ENCODE results near the gene MLXIP. TPM values are rescaled to one million over a fixed set of nuclear protein-coding genes. Genes with fewer than 3 reads are reported as not detected.
A peak's percentile ranks its signal among the peaks of the same experiment; 100 is the strongest.

The MLXIP gene
- polyA plus RNA-seq, 1 donor from 2014 or later, result 17.5 TPM

DNA sequence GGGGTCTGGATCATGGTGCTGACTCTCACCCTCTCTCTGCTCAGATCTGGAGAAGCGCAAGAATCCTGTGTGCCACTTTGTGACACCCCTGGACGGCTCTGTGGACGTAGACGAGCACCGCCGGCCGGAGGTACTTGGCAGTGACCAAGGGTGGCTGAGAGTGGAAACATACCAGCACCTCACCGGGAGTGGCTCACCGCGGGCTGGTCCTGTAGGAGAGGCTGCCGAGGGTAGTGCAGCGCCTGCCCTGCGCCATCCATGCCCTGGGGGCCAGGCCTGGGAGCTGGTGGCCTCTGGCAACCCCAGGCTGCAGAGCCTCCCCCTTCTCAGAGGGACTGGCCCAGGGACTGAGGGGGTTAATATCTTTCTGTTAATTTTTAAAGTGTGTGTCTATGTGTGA is 49.3 kb downstream of the MLXIP start:
- no peaks in the 10 kb centered on the region for H3K9me3 Mint-ChIP-seq
- no peak overlapping the region for H3K4me3 Mint-ChIP-seq
- H3K4me1 Mint-ChIP-seq, result peaks cover 3 to 15% (median 7%) of the 10 kb centered on the region in 3 donors
- no peaks in the 10 kb centered on the region for H3K27me3 Mint-ChIP-seq
- no peak overlapping the region for H3K27ac Mint-ChIP-seq
- H3K36me3 Mint-ChIP-seq, result no peaks in the 10 kb centered on the region

DNA sequence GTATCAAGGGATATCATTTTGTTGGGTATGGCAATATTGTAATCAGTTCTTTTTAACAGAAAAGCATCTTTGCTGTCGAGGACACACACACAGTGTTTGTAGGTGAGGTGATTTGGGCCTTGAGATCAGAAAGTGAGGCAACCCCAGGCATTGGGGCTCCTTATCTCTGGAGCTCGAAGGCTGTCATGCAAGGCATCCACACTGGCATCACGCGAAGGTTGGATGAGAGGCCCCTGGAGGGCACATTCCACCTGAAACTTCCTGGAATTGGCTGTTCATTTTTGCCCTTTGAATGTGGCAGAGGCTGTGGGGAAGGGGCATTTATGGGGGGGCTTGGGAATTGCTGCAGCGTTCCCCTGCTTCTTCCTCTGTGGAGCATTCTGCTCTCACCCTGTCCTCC is 49.9 kb downstream of the MLXIP start:
- no peaks in the 10 kb centered on the region for H3K27me3 Mint-ChIP-seq

DNA sequence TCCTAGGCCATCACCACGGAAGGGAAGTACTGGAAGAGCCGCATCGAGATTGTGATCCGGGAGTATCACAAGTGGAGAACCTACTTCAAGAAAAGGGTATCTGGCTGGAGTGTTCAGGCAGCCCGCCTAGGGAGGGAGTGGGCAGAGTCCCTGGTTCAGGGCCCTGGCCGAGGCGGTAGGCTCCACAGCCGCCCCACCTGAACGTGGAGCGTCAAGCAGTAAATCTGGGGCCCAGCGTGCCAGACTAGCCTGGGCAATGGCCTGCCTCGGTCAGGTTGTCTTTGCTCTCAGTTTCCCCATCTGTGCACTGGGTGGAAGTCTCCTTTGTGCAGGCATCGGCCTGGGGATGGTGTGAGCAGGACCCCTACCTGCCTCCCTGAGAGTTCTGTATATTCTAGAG is 50.6 kb downstream of the MLXIP start:
- Mint-ChIP-seq H3K9me3 (no peaks in the 10 kb centered on the region), H3K4me1 (peaks cover 0 to 6% (median 0%) of the 10 kb centered on the region in 3 donors), H3K27me3 (no peaks in the 10 kb centered on the region), H3K36me3 (no peaks in the 10 kb centered on the region), H3K4me3 (no peak overlapping the region), H3K27ac (no peak overlapping the region)

More for the DNA sequence above, 49.9 kb downstream of the MLXIP start:
- Mint-ChIP-seq H3K9me3 (no peaks in the 10 kb centered on the region), H3K27ac (no peak overlapping the region), H3K36me3 (no peaks in the 10 kb centered on the region), H3K4me1 (peaks cover 0 to 9% (median 1%) of the 10 kb centered on the region in 3 donors), H3K4me3 (no peak overlapping the region)

DNA sequence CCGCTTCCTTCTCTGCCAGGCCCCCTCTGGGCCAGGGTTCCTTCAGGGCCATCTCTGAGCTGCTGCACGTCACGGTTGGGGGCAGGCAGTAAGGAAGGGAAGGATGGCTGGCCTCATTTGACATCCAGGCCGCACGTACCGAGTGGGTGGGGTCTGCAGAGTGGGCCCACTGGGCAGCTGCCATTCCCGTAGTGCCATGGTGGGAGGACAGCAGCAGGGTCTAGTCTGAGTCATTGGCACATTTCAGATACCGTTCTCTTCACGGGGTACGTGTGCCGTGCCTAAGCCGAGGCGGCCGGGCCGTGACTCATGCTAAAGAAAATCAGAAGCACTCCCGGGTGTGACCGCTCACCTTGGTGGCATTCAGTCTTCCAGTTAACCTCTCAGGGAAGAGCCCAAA is 51.6 kb downstream of the MLXIP start:
- Mint-ChIP-seq H3K27me3 (no peaks in the 10 kb centered on the region), H3K4me3 (no peak overlapping the region), H3K4me1 (peaks cover 0 to 6% (median 0%) of the 10 kb centered on the region in 3 donors), H3K9me3 (no peaks in the 10 kb centered on the region), H3K27ac (no peak overlapping the region), H3K36me3 (no peaks in the 10 kb centered on the region)

GRCh38 chr12:122133192-122133950 is 54.8 kb downstream of the MLXIP start:
- peaks cover 0 to under 1% (median 0%) of the 10 kb centered on the region in 3 donors for H3K4me1 Mint-ChIP-seq
- H3K4me3 Mint-ChIP-seq, result no peak overlapping the region
- no peaks in the 10 kb centered on the region for H3K36me3 Mint-ChIP-seq
- no peaks in the 10 kb centered on the region for H3K9me3 Mint-ChIP-seq
- peak overlapping the region in 1 of 3 donors; percentile 82 for H3K27ac Mint-ChIP-seq
- no peaks in the 10 kb centered on the region for H3K27me3 Mint-ChIP-seq

- no peaks in the 10 kb centered on the region for H3K27me3 Mint-ChIP-seq
- H3K4me3 Mint-ChIP-seq, result no peak overlapping the region
- no peak overlapping the region for H3K27ac Mint-ChIP-seq
- no peaks in the 10 kb centered on the region for H3K36me3 Mint-ChIP-seq
- H3K9me3 Mint-ChIP-seq, result no peaks in the 10 kb centered on the region
- peaks cover 0 to 1% (median 0%) of the 10 kb centered on the region in 3 donors for H3K4me1 Mint-ChIP-seq
Measured at GRCh38 chr12:122135437-122136031, 57.0 kb downstream of the MLXIP start.

DNA sequence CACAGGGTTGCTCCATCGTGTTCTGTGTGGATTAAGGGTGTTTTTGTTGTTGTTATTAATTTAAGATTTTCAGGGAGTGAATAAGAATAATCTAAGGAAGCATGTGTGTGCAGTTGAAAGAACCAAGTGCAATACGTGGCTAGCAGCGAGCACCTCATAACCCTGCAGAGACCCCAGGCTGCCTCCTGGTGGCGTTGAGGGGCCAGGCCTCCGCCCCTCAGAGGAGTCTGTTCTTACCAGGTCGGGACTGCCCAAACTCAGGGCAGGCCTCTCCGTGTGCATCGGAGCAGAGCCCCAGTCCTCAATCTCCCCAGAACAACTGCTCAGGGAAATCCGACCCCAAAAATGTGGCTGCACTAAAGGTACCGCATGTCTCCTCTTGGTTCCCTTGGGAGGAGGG is 58.7 kb downstream of the MLXIP start:
- Mint-ChIP-seq H3K36me3 (no peaks in the 10 kb centered on the region), H3K4me3 (no peak overlapping the region), H3K4me1 (peaks cover 0 to 1% (median 0%) of the 10 kb centered on the region in 3 donors), H3K27ac (no peak overlapping the region), H3K27me3 (no peaks in the 10 kb centered on the region), H3K9me3 (no peaks in the 10 kb centered on the region)

- Mint-ChIP-seq H3K4me3 (no peak overlapping the region), H3K27me3 (no peaks in the 10 kb centered on the region), H3K4me1 (peaks cover 0 to 1% (median 0%) of the 10 kb centered on the region in 3 donors), H3K27ac (no peak overlapping the region), H3K36me3 (no peaks in the 10 kb centered on the region), H3K9me3 (no peaks in the 10 kb centered on the region)
Measured at GRCh38 chr12:122137681-122138080, 59.1 kb downstream of the MLXIP start.

DNA sequence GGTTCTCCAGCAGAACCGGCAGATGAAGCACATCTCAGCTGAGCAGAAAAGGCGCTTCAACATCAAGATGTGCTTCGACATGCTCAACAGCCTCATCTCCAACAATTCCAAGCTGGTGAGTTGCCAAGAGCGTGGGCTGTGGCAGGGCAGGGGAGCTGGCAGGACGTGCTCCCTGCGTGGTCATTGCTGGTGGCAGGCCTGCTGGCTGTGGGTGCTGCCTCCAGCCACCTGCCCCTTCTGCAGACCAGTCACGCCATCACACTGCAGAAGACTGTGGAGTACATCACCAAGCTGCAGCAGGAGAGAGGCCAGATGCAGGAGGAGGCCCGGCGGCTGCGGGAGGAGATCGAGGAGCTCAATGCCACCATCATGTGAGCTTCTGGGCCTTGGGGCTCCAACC is 59.6 kb downstream of the MLXIP start:
- no peaks in the 10 kb centered on the region for H3K9me3 Mint-ChIP-seq
- H3K4me1 Mint-ChIP-seq, result peaks cover 0 to 1% (median 0%) of the 10 kb centered on the region in 3 donors
- no peaks in the 10 kb centered on the region for H3K36me3 Mint-ChIP-seq
- H3K27ac Mint-ChIP-seq, result no peak overlapping the region
- H3K4me3 Mint-ChIP-seq, result no peak overlapping the region
- H3K27me3 Mint-ChIP-seq, result no peaks in the 10 kb centered on the region

DNA sequence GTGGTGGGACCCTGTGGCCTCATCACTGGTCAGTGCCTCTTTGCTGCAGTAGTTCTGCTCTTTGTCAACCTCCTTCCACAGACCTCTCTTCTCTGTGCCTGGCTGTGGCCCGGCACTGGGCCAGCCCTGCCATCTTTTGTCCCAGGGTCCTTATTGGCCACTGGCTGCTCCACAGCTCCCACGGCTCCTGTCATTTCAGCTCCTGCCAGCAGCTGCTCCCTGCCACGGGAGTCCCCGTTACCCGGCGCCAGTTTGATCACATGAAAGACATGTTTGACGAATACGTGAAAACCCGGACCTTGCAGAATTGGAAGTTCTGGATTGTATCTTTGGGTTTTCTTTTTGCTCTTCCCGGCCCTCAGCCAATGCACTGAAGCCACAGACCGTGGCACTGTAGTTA is 60.1 kb downstream of the MLXIP start:
- peaks cover 0 to 1% (median 0%) of the 10 kb centered on the region in 3 donors for H3K4me1 Mint-ChIP-seq
- H3K27ac Mint-ChIP-seq, result no peak overlapping the region
- H3K9me3 Mint-ChIP-seq, result no peaks in the 10 kb centered on the region
- H3K4me3 Mint-ChIP-seq, result peak overlapping the region in 1 of 4 donors; percentile 51
- no peaks in the 10 kb centered on the region for H3K27me3 Mint-ChIP-seq
- no peaks in the 10 kb centered on the region for H3K36me3 Mint-ChIP-seq

GRCh38 chr12:122139266-122139665 is 60.7 kb downstream of the MLXIP start:
- no peak overlapping the region for H3K4me3 Mint-ChIP-seq
- no peaks in the 10 kb centered on the region for H3K36me3 Mint-ChIP-seq
- peaks cover 0 to 1% (median 0%) of the 10 kb centered on the region in 3 donors for H3K4me1 Mint-ChIP-seq
- peak overlapping the region in 1 of 3 donors; percentile 43 for H3K27ac Mint-ChIP-seq
- H3K9me3 Mint-ChIP-seq, result no peaks in the 10 kb centered on the region
- H3K27me3 Mint-ChIP-seq, result no peaks in the 10 kb centered on the region

- no peaks in the 10 kb centered on the region for H3K27me3 Mint-ChIP-seq
- no peaks in the 10 kb centered on the region for H3K36me3 Mint-ChIP-seq
- no peaks in the 10 kb centered on the region for H3K9me3 Mint-ChIP-seq
- no peak overlapping the region for H3K4me3 Mint-ChIP-seq
- H3K27ac Mint-ChIP-seq, result peak overlapping the region in 1 of 3 donors; percentile 23
- H3K4me1 Mint-ChIP-seq, result peaks cover 0 to 1% (median 0%) of the 10 kb centered on the region in 3 donors
Measured at GRCh38 chr12:122139941-122140340, 61.4 kb downstream of the MLXIP start.

GRCh38 chr12:122140467-122141257 is 62.1 kb downstream of the MLXIP start:
- H3K27me3 Mint-ChIP-seq, result no peaks in the 10 kb centered on the region
- H3K27ac Mint-ChIP-seq, result peak overlapping the region in 1 of 3 donors; percentile 23
- H3K4me3 Mint-ChIP-seq, result no peak overlapping the region
- peaks cover 0 to 1% (median 0%) of the 10 kb centered on the region in 3 donors for H3K4me1 Mint-ChIP-seq
- no peaks in the 10 kb centered on the region for H3K36me3 Mint-ChIP-seq
- no peaks in the 10 kb centered on the region for H3K9me3 Mint-ChIP-seq

GRCh38 chr12:122141911-122142725 is 63.6 kb downstream of the MLXIP start:
- no peaks in the 10 kb centered on the region for H3K27me3 Mint-ChIP-seq
- H3K9me3 Mint-ChIP-seq, result no peaks in the 10 kb centered on the region
- no peaks in the 10 kb centered on the region for H3K36me3 Mint-ChIP-seq
- peaks cover 0 to 1% (median 0%) of the 10 kb centered on the region in 3 donors for H3K4me1 Mint-ChIP-seq
- no peak overlapping the region for H3K4me3 Mint-ChIP-seq
- no peak overlapping the region for H3K27ac Mint-ChIP-seq
